ENCODE results near the gene SLC30A7. TPM values are rescaled to one million over a fixed set of nuclear protein-coding genes. Genes with fewer than 3 reads are reported as not detected.

Gene SLC30A7
- total RNA-seq, 2 donors from 2014 or later, result 21.7 to 26.2 TPM

- no peak overlapping the region for H3K27ac Mint-ChIP-seq
- DNase-seq, result no peak
- H3K27me3 Mint-ChIP-seq (ENCODE audit: insufficient read depth), result no peaks in the 10 kb centered on the region
- WGBS, 2 experiments (ENCODE audit: insufficient coverage in 1 of 2, insufficient read length in 1 of 2), result 22 to 33% methylated on average over 4 to 7 of the region's 7 CpGs
- Histone ChIP-seq H3K36me3 (ENCODE audit: control insufficient read depth, insufficient read depth, low read length) (no peaks in the 10 kb centered on the region), H3K27me3 (ENCODE audit: control insufficient read depth, insufficient read depth, low read length, poor library complexity, severe bottlenecking) (no peaks in the 10 kb centered on the region), H3K27ac (ENCODE audit: low read depth, low read length) (no peak overlapping the region), H3K9ac (ENCODE audit: extremely low read depth, low read length, poor library complexity, severe bottlenecking) (no peak overlapping the region), H3K4me1 (ENCODE audit: control insufficient read depth, insufficient read depth, low read length) (peaks cover 2% of the 10 kb centered on the region), H3K4me3 (ENCODE audit: low read length) (no peak overlapping the region), H3K9me3 (ENCODE audit: control insufficient read depth, low read length) (peaks cover 8% of the 10 kb centered on the region)
- H3K4me3 Mint-ChIP-seq, result no peak overlapping the region
- H3K36me3 Mint-ChIP-seq (ENCODE audit: low read depth), result peaks cover 3% of the 10 kb centered on the region
- peaks cover 3% of the 10 kb centered on the region for H3K4me1 Mint-ChIP-seq
- TF ChIP-seq, protein P1, sequence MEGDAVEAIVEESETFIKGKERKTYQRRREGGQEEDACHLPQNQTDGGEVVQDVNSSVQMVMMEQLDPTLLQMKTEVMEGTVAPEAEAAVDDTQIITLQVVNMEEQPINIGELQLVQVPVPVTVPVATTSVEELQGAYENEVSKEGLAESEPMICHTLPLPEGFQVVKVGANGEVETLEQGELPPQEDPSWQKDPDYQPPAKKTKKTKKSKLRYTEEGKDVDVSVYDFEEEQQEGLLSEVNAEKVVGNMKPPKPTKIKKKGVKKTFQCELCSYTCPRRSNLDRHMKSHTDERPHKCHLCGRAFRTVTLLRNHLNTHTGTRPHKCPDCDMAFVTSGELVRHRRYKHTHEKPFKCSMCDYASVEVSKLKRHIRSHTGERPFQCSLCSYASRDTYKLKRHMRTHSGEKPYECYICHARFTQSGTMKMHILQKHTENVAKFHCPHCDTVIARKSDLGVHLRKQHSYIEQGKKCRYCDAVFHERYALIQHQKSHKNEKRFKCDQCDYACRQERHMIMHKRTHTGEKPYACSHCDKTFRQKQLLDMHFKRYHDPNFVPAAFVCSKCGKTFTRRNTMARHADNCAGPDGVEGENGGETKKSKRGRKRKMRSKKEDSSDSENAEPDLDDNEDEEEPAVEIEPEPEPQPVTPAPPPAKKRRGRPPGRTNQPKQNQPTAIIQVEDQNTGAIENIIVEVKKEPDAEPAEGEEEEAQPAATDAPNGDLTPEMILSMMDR (conservative IDR thresholded peaks at IDR 0.05), result peak; percentile 86
- H3K9me3 Mint-ChIP-seq, result no peaks in the 10 kb centered on the region
These were observed 27.4 kb upstream of the SLC30A7 start for GRCh38 chr1:100868364-100868995.

DNA sequence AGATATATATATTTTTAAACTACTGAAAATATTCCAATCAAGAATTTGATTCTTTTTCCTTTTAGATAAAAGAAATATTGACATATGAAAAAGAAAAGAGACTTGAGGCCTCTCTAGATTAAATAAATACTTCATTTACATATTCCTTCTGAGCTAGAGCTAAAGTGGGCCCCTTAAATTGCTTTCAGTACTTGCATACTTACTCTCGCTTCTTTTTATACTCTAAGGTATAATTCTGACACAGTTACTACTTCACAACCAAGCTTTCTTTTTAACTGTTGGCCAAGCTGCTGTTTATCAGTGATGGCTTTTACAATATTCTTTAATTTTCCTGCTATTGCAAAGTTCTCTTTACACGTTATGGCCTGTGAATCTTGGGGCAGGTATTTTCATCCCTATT is 25.9 kb upstream of the SLC30A7 start:
- Mint-ChIP-seq H3K4me3 (no peak overlapping the region), H3K4me1 (peaks cover 3% of the 10 kb centered on the region), H3K27ac (no peak overlapping the region), H3K9me3 (no peaks in the 10 kb centered on the region), H3K36me3 (ENCODE audit: low read depth) (peaks cover 6% of the 10 kb centered on the region), H3K27me3 (ENCODE audit: insufficient read depth) (no peaks in the 10 kb centered on the region)
- no peak for DNase-seq
- no peak overlapping the region for H3K9ac ChIP-seq (ENCODE audit: extremely low read depth, low read length, poor library complexity, severe bottlenecking)
- TF ChIP-seq, protein P1 (conservative IDR thresholded peaks at IDR 0.05), result no peak
- H3K4me1 ChIP-seq (ENCODE audit: control insufficient read depth, insufficient read depth, low read length), result peaks cover 2% of the 10 kb centered on the region
- H3K9me3 ChIP-seq (ENCODE audit: control insufficient read depth, low read length), result no peaks in the 10 kb centered on the region
- peaks cover 11% of the 10 kb centered on the region for H3K36me3 ChIP-seq (ENCODE audit: control insufficient read depth, insufficient read depth, low read length)
- no peaks in the 10 kb centered on the region for H3K27me3 ChIP-seq (ENCODE audit: control insufficient read depth, insufficient read depth, low read length, poor library complexity, severe bottlenecking)
- H3K27ac ChIP-seq (ENCODE audit: low read depth, low read length), result no peak overlapping the region
- H3K4me3 ChIP-seq (ENCODE audit: low read length), result no peak overlapping the region
- WGBS, 2 experiments (ENCODE audit: insufficient coverage in 1 of 2, insufficient read length in 1 of 2), result 90 to 95% methylated on average over 2 of the region's 2 CpGs

DNA sequence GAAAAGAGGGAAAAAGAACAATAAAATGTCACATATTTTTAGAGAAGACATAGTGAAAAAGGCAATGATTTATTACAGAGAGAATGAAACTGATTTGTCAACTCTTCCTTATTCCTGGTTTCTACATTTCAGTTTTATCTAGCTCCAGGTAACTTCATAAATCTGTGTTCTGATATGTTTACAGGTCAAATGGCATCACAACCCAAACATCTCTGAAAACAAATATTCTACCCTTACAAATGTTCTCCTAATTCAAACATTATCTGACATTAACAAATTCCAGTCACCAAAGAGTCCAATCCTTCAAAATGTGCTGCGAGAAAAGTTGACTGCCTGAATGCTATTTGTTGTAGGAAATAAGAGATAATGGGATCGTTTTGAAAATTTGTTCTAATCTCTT is 21.5 kb upstream of the SLC30A7 start:
- Histone ChIP-seq H3K27me3 (ENCODE audit: control insufficient read depth, insufficient read depth, low read length, poor library complexity, severe bottlenecking) (no peaks in the 10 kb centered on the region), H3K4me3 (ENCODE audit: low read length) (no peak overlapping the region), H3K36me3 (ENCODE audit: control insufficient read depth, insufficient read depth, low read length) (peaks cover 28% of the 10 kb centered on the region), H3K27ac (ENCODE audit: low read depth, low read length) (no peak overlapping the region), H3K9me3 (ENCODE audit: control insufficient read depth, low read length) (no peaks in the 10 kb centered on the region), H3K9ac (ENCODE audit: extremely low read depth, low read length, poor library complexity, severe bottlenecking) (no peak overlapping the region), H3K4me1 (ENCODE audit: control insufficient read depth, insufficient read depth, low read length) (no peaks in the 10 kb centered on the region)
- Mint-ChIP-seq H3K36me3 (ENCODE audit: low read depth) (peaks cover 21% of the 10 kb centered on the region), H3K9me3 (no peaks in the 10 kb centered on the region), H3K4me3 (no peak overlapping the region), H3K27me3 (ENCODE audit: insufficient read depth) (no peaks in the 10 kb centered on the region), H3K4me1 (no peaks in the 10 kb centered on the region), H3K27ac (no peak overlapping the region)
- TF ChIP-seq, protein P1 (conservative IDR thresholded peaks at IDR 0.05), result no peak
- DNase-seq, result no peak
- WGBS, 2 experiments (ENCODE audit: insufficient coverage in 1 of 2, insufficient read length in 1 of 2), result 86 to 100% methylated on average over 1 to 2 of the region's 2 CpGs

All from endodermal cell (in vitro differentiated cells).